CD4-positive, alpha-beta T cell treated with Interleukin-17A for 1 hour (primary cell): Measurements from ENCODE around the gene ZNF180.
A peak's percentile ranks its signal among the peaks of the same experiment; 100 is the strongest.
"Not testable (repeated sequence)": the region's sequence is repeated elsewhere in the genome, so short reads cannot be mapped to it uniquely, and the experiment has no call there.

ENCODE experiments used
- DNase-seq: peaks from one replicate; pipeline ENCODE4 v3.0.0-alpha.2; 2020

ZNF180 gene

GRCh38 chr19:44499962-44500949 lies at the start of gene ZNF180:
TSS of gene ZNF180 (minus strand) at chr19:44500522. CDS start at chr19:44497334, 3,188 bp downstream.
- peak; percentile 95 for DNase-seq

- no peak for DNase-seq
These were observed 49.2 kb upstream of the ZNF180 start for GRCh38 chr19:44549507-44549906.

GRCh38 chr19:44548736-44549135 lies 48.4 kb upstream of the ZNF180 start:
- DNase-seq: no peak

- no peak for DNase-seq
These were observed 43.7 kb upstream of the ZNF180 start for GRCh38 chr19:44544031-44544430.

- DNase-seq: no peak
These were observed 42.3 kb upstream of the ZNF180 start for GRCh38 chr19:44542671-44543070.

- no peak for DNase-seq
These were observed 40.4 kb upstream of the ZNF180 start for GRCh38 chr19:44540736-44541135.

- no peak for DNase-seq
These were observed 39.7 kb upstream of the ZNF180 start for GRCh38 chr19:44539991-44540390.

GRCh38 chr19:44539236-44539826 lies 39.0 kb upstream of the ZNF180 start:
- DNase-seq: no peak

GRCh38 chr19:44535361-44535760 lies 35.0 kb upstream of the ZNF180 start:
- not testable (repeated sequence) for DNase-seq

GRCh38 chr19:44532819-44533218 lies 32.5 kb upstream of the ZNF180 start:
- no peak for DNase-seq

GRCh38 chr19:44530777-44531176 lies 30.5 kb upstream of the ZNF180 start:
- DNase-seq: no peak

- no peak for DNase-seq
These were observed 29.2 kb upstream of the ZNF180 start, which contains the start of gene CEACAM20 for GRCh38 chr19:44529536-44529935. TSS of gene CEACAM20 (minus strand) at chr19:44529675. CDS start at chr19:44529509, 166 bp downstream.

GRCh38 chr19:44527554-44527953 lies 27.2 kb upstream of the ZNF180 start:
- DNase-seq: no peak

- no peak for DNase-seq
These were observed 25.6 kb upstream of the ZNF180 start for GRCh38 chr19:44525721-44526430.

- DNase-seq: no peak
These were observed 21.0 kb upstream of the ZNF180 start for GRCh38 chr19:44521370-44521769.

GRCh38 chr19:44517146-44517545 lies 16.8 kb upstream of the ZNF180 start:
- no peak for DNase-seq

GRCh38 chr19:44515907-44516306 lies 15.6 kb upstream of the ZNF180 start:
- DNase-seq: no peak

GRCh38 chr19:44515031-44515430 lies 14.7 kb upstream of the ZNF180 start:
- no peak for DNase-seq

- DNase-seq: peak; percentile 4
These were observed 12.3 kb upstream of the ZNF180 start for GRCh38 chr19:44512326-44513298.

GRCh38 chr19:44509478-44509877 lies 9.2 kb upstream of the ZNF180 start:
- DNase-seq: no peak

- no peak for DNase-seq
These were observed 763 bp downstream of the ZNF180 start for GRCh38 chr19:44499559-44499958.

- no peak for DNase-seq
These were observed 1.3 kb downstream of the ZNF180 start for GRCh38 chr19:44498988-44499387.
